ENCODE results near the gene ATP8A2.

Gene ATP8A2

DNA sequence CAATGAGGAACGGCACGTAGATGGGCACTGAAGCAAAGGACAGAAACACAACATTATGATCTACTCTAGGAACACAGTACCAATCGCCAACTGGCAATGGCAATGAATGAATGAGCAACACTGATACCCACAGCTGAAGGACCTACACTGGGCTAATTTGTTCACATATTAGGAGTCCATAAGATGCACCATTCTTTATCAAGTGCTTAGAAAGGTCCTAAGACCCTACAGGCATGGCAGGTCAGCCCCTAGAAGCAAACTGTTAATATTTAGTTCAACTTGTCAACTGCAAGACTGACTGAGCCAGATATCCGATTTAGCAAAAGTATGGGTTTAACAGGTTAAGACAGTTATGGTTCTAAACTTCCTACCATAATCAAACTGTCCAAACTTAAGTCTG is 675.3 kb downstream of the ATP8A2 start:
- Histone ChIP-seq H3K27ac (no peak overlapping the region), H3K27me3 (ENCODE audit: control insufficient read depth, insufficient read depth, low read length) (no peaks in the 10 kb centered on the region), H3K79me2 (no peaks in the 10 kb centered on the region), H3K4me3 (ENCODE audit: low read depth, low read length) (no peak overlapping the region), H3K36me3 (ENCODE audit: control insufficient read depth, insufficient read depth, low read length) (no peaks in the 10 kb centered on the region), H3K9me3 (ENCODE audit: control insufficient read depth, low read length) (no peaks in the 10 kb centered on the region), H3K4me1 (no peaks in the 10 kb centered on the region), H2AFZ (no peak overlapping the region), H3K4me2 (ENCODE audit: low read length) (no peak overlapping the region), H3K9ac (no peak overlapping the region)
- TF ChIP-seq, protein P1, sequence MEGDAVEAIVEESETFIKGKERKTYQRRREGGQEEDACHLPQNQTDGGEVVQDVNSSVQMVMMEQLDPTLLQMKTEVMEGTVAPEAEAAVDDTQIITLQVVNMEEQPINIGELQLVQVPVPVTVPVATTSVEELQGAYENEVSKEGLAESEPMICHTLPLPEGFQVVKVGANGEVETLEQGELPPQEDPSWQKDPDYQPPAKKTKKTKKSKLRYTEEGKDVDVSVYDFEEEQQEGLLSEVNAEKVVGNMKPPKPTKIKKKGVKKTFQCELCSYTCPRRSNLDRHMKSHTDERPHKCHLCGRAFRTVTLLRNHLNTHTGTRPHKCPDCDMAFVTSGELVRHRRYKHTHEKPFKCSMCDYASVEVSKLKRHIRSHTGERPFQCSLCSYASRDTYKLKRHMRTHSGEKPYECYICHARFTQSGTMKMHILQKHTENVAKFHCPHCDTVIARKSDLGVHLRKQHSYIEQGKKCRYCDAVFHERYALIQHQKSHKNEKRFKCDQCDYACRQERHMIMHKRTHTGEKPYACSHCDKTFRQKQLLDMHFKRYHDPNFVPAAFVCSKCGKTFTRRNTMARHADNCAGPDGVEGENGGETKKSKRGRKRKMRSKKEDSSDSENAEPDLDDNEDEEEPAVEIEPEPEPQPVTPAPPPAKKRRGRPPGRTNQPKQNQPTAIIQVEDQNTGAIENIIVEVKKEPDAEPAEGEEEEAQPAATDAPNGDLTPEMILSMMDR (IDR thresholded peaks at IDR 0.05): no peak

DNA sequence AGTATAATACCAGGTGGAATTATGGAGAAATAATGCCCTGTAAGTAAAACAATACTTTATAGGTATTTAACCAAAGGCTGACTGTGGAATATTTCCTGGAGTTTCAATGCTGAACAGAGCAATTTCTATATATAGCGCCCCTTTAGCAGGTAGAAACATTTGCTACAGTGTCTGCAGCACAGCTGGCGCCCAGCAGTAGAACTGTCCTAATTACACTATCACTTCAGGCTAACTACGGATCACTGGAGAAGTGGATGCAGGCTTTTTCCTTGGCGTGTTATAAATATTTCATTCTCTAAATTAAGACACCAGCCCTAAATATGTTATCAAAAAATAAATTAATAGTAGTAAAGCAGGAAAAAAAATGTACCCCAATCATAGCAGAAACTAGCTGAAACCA is 677.0 kb downstream of the ATP8A2 start:
- H3K27ac ChIP-seq: no peak overlapping the region
- no peaks in the 10 kb centered on the region for H3K4me1 ChIP-seq
- TF ChIP-seq, protein P1 (IDR thresholded peaks at IDR 0.05): no peak
- H3K4me3 ChIP-seq (ENCODE audit: low read depth, low read length): no peak overlapping the region
- H2AFZ ChIP-seq: no peak overlapping the region
- no peaks in the 10 kb centered on the region for H3K79me2 ChIP-seq
- H3K36me3 ChIP-seq (ENCODE audit: control insufficient read depth, insufficient read depth, low read length): no peaks in the 10 kb centered on the region
- H3K4me2 ChIP-seq (ENCODE audit: low read length): no peak overlapping the region
- H3K27me3 ChIP-seq (ENCODE audit: control insufficient read depth, insufficient read depth, low read length): no peaks in the 10 kb centered on the region
- no peaks in the 10 kb centered on the region for H3K9me3 ChIP-seq (ENCODE audit: control insufficient read depth, low read length)
- no peak overlapping the region for H3K9ac ChIP-seq

DNA sequence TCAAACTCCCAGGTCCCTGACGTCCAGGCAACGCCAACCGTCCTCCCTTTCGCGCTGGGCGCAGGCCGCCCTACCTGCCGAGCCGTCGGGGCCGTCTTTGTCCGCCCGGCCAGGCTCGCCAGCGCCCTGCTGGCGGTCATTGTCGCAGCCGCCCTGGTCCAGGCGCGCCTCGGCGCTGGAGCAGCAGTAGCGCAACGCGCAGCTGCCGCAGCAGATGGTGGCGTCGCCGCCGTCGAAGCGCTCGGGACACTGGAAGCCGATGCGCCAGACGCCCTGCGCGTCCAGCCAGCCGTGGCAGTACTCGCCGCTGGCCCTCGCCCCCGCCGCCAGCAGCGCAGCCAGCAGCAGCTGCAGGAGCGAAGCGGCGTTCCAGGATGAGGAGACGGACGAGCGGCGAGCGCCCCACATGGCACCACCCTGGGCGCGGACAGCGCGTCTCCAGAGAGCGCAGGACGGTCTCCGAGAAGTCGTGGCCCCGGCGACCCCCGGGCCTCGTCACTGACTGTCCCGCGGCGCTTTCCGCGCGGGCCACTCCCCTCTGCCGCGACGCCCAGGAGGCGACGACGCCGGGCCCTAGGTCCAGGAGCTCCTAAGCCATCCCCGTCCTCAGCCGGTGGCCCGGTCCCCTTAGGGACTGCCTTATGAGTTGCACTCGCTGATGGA is 678.9 kb downstream of the ATP8A2 start:
- Histone ChIP-seq H2AFZ (peak overlapping the region; percentile 53), H3K27ac (no peak overlapping the region), H3K4me2 (ENCODE audit: low read length) (peak overlapping the region; percentile 76), H3K4me3 (ENCODE audit: low read depth, low read length) (no peak overlapping the region), H3K27me3 (ENCODE audit: control insufficient read depth, insufficient read depth, low read length) (no peaks in the 10 kb centered on the region), H3K36me3 (ENCODE audit: control insufficient read depth, insufficient read depth, low read length) (no peaks in the 10 kb centered on the region), H3K9me3 (ENCODE audit: control insufficient read depth, low read length) (no peaks in the 10 kb centered on the region), H3K9ac (no peak overlapping the region), H3K79me2 (no peaks in the 10 kb centered on the region), H3K4me1 (no peaks in the 10 kb centered on the region)
- TF ChIP-seq, protein P1 (IDR thresholded peaks at IDR 0.05): no peak

DNA sequence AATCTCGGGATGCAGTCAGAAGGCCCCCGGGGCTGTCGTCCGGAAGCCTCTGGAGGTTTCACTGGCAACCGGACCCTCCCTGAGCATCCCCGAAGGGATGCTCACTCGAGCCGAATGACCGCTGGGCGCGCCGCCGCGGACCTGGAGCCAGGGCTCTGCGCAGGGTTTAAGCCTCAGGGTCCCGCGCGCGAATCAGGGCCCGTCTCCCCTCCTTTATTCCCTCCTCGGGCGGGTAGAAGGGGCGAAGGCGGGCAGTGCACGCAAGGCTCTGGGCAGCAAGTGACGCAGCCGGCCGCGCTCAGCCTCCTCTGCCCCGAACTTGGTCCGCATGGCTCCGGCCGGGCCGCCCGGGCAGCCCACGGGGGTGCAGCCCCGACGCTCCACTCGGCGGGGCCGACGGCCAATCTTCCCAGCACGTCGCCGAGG is 679.5 kb downstream of the ATP8A2 start:
- no peaks in the 10 kb centered on the region for H3K27me3 ChIP-seq (ENCODE audit: control insufficient read depth, insufficient read depth, low read length)
- no peaks in the 10 kb centered on the region for H3K9me3 ChIP-seq (ENCODE audit: control insufficient read depth, low read length)
- peak overlapping the region; percentile 53 for H2AFZ ChIP-seq
- H3K4me2 ChIP-seq (ENCODE audit: low read length): peak overlapping the region; percentile 76
- H3K9ac ChIP-seq: no peak overlapping the region
- H3K4me1 ChIP-seq: no peaks in the 10 kb centered on the region
- no peaks in the 10 kb centered on the region for H3K36me3 ChIP-seq (ENCODE audit: control insufficient read depth, insufficient read depth, low read length)
- no peak overlapping the region for H3K27ac ChIP-seq
- TF ChIP-seq, protein P1 (IDR thresholded peaks at IDR 0.05): no peak
- peak overlapping the region; percentile 48 for H3K4me3 ChIP-seq (ENCODE audit: low read depth, low read length)
- no peaks in the 10 kb centered on the region for H3K79me2 ChIP-seq

Measured in parathyroid adenoma (tissue), 2 donors.